ENCODE data around the gene DMTF1.

DNA sequence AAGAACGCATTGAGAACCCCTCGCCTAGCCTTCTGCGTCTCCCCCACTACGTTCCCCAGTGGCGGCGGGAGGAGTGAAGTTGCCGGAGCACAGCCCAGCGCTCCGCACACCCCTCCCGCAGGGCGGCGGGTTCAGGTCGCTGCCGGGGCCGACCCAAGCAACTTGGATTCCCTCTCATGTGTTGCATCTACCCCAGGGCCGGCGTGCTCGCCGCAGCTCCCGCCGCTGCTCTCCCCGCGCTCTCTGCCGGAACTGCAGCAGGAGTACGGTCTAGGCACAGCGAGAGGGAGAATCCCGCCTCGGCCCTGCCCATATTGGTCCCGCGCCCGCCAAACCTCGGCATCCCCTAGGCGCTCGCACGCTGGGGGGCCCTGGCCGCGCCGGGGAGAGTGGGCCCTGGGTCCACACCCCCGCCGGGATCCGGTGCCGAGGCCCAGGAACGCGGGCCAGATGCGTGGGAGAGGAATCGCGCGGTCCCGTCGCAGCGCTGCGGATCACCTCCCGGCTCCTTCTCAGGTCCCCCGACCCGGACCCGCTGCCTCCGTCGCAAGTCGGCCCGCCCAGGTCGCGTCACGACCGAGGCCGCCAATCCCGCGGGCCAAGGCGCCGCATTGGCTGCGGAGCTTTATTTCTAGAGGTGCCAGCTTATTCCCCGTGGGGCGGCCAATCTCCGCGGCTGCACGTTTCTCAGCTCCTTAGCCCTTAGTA lies 67.9 kb downstream of the DMTF1 start:
- TF ChIP-seq, protein P1, sequence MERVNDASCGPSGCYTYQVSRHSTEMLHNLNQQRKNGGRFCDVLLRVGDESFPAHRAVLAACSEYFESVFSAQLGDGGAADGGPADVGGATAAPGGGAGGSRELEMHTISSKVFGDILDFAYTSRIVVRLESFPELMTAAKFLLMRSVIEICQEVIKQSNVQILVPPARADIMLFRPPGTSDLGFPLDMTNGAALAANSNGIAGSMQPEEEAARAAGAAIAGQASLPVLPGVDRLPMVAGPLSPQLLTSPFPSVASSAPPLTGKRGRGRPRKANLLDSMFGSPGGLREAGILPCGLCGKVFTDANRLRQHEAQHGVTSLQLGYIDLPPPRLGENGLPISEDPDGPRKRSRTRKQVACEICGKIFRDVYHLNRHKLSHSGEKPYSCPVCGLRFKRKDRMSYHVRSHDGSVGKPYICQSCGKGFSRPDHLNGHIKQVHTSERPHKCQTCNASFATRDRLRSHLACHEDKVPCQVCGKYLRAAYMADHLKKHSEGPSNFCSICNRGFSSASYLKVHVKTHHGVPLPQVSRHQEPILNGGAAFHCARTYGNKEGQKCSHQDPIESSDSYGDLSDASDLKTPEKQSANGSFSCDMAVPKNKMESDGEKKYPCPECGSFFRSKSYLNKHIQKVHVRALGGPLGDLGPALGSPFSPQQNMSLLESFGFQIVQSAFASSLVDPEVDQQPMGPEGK (CRISPR knock-in tag; IDR thresholded peaks at IDR 0.05; ENCODE audit: borderline replicate concordance) = 0 out of 2 replicates have a peak, but pooled peaks have one; percentile 1
- TF ChIP-seq ZNF8 (CRISPR knock-in tag; IDR thresholded peaks at IDR 0.05) = no peak
- no peak for TF ChIP-seq RARB (CRISPR knock-in tag; IDR thresholded peaks at IDR 0.05)
- TF ChIP-seq, protein P2, sequence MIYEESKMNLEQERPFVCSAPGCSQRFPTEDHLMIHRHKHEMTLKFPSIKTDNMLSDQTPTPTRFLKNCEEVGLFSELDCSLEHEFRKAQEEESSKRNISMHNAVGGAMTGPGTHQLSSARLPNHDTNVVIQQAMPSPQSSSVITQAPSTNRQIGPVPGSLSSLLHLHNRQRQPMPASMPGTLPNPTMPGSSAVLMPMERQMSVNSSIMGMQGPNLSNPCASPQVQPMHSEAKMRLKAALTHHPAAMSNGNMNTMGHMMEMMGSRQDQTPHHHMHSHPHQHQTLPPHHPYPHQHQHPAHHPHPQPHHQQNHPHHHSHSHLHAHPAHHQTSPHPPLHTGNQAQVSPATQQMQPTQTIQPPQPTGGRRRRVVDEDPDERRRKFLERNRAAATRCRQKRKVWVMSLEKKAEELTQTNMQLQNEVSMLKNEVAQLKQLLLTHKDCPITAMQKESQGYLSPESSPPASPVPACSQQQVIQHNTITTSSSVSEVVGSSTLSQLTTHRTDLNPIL (CRISPR knock-in tag; IDR thresholded peaks at IDR 0.05; ENCODE audit: low read depth) = no peak
- TF ChIP-seq SNAI2 (CRISPR knock-in tag; IDR thresholded peaks at IDR 0.05) = no peak

All from SK-N-SH treated with all-trans-retinoic acid at 6 μM for 48 hours (cell line).